Adipose tissue (tissue), 3 donors: ENCODE measurements around the gene PTPRM. TPM values are rescaled to one million over a fixed set of nuclear protein-coding genes. Genes with fewer than 3 reads are reported as not detected.

Source experiments
- H3K27ac ChIP-seq: one replicate; pipeline ENCODE4 v1.5.1; 2013; ENCODE audit warnings: low read depth, low read length
- WGBS, 3 donors: extraction: QIAGEN DNeasy Blood & Tissue Kit; methylation state at CpG; one replicate each; pipeline ENCODE4 v1.1.7; 2013; 5-methylcytosine and 5-hydroxymethylcytosine counted together
- polyA plus RNA-seq, 3 donors: library from polyadenylated mRNA; stranded (reverse); fragments of 200-250 nt; gene quantifications; one replicate each; pipeline ENCODE4 v1.2.3, GENCODE V29; 2013
- donor health status: healthy with polysubstance abuse.
- donor health status: Bipolar disorder and iron deficiency.
- donor health status: healthy.

Gene PTPRM
- polyA plus RNA-seq, 3 donors, result 20.6 to 106 (median 88.9) TPM

- no peak overlapping the region for H3K27ac ChIP-seq
- whole genome bisulfite sequencing, 3 donors, result 52 to 71% (median 58%) methylated on average over 1 of the region's 1 CpG
These were observed 78.6 kb downstream of the PTPRM start for GRCh38 chr18:7645756-7646155.

DNA sequence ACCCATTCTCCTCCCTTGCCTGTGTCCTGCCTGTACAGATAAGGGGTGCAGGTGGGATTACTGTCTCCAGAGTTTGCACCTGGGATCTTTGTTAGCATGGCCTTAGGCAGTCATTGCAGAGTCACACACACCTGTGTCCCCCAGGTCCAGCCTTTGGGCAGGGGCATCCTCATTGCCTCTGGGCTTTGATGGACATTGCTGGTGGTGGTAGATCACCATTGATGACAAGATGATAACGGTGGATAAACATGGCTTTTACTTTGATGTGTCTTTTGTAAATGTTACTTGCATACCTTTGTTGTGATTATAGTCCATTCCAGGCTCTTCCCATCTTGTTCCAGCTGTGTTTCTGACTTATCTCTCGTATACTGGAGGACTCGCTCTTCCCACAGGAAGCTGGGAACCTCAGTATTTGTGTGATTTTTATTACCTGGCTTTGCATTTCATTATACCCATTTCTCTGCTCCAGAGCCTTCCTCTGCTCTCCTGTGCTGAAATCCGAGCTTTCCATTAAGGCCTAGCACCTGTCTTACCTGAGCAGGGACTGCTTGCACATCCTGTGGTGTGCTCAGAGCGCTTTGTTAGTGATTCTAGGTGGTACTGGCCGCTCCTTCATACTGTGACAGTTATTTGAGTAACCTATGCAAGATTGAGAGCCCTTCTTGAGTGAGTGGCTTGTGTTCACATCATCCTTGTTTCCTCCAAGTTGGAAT lies 79.2 kb downstream of the PTPRM start:
- no peak overlapping the region for H3K27ac ChIP-seq
- WGBS, 3 donors, result 82 to 98% (median 90%) methylated on average over 6 of the region's 6 CpGs

DNA sequence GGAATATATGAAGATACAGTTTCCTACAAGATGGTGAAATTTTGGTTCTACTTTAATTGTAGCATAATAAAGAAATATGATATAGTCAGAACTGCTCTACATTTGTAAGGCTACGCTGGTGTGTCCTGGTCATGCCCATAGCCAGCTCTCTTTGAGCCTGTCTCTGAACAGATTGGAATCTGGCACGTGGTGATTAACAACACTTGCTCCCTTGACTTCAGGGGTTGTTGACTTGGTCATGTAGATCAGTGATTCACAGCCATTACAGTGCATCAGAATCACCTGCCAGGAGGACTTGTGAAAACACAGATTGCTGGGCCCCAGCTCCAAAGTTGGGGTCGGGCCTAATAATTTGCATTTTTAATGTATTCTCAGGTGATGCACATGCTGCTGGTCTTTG lies 80.4 kb downstream of the PTPRM start:
- WGBS, 3 donors, result 83 to 89% (median 87%) methylated on average over 3 of the region's 3 CpGs
- no peak overlapping the region for H3K27ac ChIP-seq

DNA sequence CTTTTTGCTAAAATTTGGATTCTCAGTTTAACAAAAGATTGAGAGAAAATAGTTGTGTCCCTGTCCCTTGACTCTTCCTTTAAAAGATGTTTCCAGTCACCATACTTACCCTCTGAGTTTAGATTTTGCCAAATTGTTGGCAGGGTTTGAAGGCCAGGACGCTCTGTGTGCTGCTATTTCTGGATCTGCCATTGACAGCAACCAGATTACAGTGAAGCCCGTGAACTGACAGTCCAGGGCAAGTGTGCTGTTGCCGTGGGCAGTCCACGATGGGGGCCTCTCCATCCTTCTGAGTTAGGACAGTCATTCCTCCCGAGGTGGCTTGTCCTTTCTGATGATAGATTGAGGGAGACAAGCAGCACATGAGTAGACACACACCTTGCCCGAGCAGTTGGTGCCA lies 89.9 kb downstream of the PTPRM start:
- H3K27ac ChIP-seq, result no peak overlapping the region
- 67 to 85% (median 73%) methylated on average over 6 of the region's 6 CpGs for WGBS, 3 donors

- no peak overlapping the region for H3K27ac ChIP-seq
- WGBS, 3 donors, result 86 to 89% (median 89%) methylated on average over 2 of the region's 2 CpGs
These were observed 90.8 kb downstream of the PTPRM start for GRCh38 chr18:7657937-7658336.

DNA sequence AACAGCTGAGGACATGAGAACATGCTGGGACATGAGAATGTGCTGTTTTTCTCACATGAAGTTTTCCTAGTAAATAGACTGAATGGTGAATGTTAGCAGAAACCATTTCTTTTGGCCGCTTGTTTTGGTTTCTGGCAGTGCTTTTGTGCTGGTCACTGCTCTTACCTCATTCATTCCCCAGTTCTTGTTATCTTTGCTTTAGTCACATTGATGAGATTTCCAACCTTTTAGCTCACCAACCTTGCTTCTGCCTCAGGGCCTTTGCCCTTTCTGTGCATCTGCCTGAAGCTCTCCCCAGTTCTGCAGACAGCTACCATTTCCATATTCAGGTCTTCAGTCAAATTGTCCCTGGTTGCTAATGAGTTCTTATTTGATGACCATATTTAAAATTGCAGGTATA lies 91.6 kb downstream of the PTPRM start:
- 82 to 96% (median 87%) methylated on average over 1 of the region's 1 CpG for WGBS, 3 donors
- H3K27ac ChIP-seq, result no peak overlapping the region

GRCh38 chr18:7661207-7661606 lies 94.1 kb downstream of the PTPRM start:
- WGBS, 3 donors, result 65 to 98% (median 78%) methylated on average over 1 of the region's 1 CpG
- no peak overlapping the region for H3K27ac ChIP-seq

DNA sequence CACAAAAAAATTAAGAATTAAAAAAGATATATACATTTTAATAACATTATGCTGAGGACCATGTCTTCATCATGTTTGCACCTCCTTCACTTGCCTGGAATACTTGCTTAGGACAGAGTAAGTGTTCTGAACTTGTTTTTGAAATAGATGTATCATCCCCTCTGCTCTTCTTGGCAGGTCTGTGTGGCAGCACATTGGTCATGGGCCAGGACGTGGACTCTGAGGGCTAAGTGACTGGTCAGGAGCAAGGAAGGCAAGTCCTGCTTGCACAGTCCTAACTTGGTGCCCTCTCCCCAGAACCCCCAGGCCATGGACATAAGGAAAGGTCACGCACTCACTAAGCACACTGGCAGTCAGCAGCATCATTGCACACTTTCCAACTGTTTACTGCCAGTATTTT lies 95.8 kb downstream of the PTPRM start:
- WGBS, 3 donors, result 84 to 92% (median 90%) methylated on average over 2 of the region's 2 CpGs
- H3K27ac ChIP-seq, result no peak overlapping the region

DNA sequence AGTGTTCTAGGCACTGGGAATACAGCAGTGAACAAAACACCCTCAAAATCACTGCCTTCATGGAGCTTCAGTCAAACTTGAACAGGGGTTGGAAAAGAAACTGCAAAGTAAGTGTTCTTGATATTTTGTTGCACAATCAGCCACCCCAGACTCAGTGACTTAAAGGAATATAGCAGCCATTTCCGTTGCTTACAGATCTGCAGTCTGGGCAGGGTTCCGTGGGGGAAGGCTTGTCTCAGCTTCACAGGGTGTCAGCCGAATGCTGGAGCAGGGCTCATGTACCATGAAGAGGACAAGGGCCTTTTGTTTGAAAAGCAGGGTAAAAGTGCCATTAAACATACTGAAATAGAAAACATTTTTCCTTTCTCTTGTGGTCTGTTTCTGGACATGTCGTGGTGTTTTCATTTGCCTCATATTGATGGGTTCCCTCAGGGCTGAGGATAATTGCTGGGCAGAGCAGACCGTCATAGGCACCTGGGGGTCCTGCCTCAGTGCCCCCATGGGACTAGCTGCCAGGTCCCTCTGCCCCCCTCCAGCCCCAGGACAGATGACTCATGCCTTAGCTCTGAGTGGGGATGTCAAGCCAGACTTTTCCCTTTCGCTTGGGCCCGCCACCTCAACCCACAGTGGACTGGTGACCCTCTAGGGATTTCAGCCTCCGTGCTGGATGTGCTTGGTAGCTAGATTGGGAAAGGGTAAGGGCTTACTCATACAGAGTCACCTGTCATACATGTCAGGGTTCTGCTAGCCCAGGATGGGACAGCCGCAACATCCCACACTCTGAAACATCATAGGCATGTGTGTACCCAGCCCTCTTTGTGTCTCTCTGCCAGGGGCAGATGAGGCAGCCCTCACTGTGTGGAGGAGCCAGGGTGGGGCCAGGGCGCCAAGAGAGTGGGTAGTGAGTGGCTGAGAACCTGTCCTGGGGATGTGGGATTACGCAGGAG lies 96.5 kb downstream of the PTPRM start:
- 87 to 89% (median 88%) methylated on average over 11 of the region's 11 CpGs for WGBS, 3 donors
- no peak overlapping the region for H3K27ac ChIP-seq

GRCh38 chr18:7666195-7666776 lies 99.2 kb downstream of the PTPRM start:
- H3K27ac ChIP-seq, result no peak overlapping the region
- 88 to 89% (median 88%) methylated on average over 4 of the region's 4 CpGs for WGBS, 3 donors

DNA sequence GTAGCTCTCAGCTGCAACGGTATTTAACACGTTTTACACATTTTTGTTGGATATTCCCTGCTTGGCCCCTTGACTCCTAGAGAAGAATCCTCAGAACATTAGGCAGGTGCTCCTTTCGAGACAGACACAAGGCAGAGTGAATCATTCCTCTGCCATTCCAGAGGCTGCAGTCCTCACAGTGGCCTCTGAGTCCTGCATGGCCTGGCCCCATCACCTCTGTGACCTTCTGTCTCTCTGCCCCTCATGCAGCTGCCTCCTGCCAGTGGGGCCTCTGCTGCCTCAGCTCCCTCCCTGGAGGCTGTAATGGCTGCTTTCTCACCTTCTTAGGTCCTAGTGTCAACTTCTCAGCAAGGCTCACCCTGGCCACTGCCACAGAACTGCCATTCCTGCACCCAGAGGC lies 101.3 kb downstream of the PTPRM start:
- 86 to 88% (median 88%) methylated on average over 3 of the region's 3 CpGs for WGBS, 3 donors
- H3K27ac ChIP-seq, result no peak overlapping the region

- 68 to 88% (median 80%) methylated on average over 3 of the region's 3 CpGs for WGBS, 3 donors
- no peak overlapping the region for H3K27ac ChIP-seq
These were observed 102.2 kb downstream of the PTPRM start for GRCh38 chr18:7669361-7669760.

GRCh38 chr18:7671105-7671504 lies 104.0 kb downstream of the PTPRM start:
- no peak overlapping the region for H3K27ac ChIP-seq
- WGBS, 3 donors, result 83 to 95% (median 88%) methylated on average over 2 of the region's 2 CpGs

DNA sequence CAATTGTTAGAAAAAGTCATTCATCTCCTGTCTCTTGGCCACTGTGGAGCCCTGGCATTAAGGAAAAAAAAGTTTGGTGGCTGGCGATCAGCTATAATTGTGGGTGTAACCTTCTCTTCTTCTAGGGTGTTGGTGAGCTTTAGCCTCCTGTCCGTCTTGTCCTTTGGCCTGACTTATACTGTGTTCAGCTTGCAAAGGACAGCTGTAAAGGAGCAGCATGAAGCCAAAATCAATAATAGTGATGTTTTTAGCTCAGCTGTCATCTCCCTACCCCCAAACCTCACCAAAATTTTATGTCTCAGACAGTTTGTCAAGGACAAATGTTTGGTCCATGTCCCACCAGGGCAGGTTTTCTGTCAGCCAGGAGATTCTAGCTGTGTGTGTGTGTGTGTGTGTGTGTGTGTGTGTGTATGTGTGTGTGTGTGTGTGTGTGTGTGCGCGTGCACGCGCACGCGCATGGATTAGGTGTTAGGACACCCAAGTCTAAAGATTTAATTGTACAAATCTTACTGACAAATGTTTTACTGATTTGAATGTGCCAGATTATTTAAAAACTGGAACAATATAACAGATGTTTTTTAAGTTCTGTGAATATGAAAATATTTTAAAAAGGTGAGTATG lies 109.2 kb downstream of the PTPRM start:
- 75 to 86% (median 86%) methylated on average over 8 of the region's 8 CpGs for WGBS, 3 donors
- H3K27ac ChIP-seq, result no peak overlapping the region

DNA sequence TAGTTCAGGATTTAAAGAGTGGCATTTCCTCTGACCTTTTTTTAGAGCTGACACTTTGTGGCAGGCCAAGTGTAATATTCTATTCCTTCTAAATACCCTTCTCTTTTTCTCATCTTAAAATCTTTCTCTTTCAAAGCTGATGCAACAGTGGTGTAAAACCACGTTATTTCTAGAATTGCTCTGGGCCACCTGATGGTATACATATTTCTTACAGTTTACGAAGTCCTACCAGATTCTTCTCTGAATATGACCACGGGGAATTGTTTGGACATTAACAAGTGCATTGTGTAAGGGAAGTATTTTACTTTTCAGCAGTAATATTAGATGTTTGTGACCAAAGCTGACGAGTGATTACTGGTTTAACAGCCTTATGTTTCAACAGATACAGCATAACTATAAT lies 109.9 kb downstream of the PTPRM start:
- 59 to 76% (median 71%) methylated on average over 4 of the region's 4 CpGs for WGBS, 3 donors
- H3K27ac ChIP-seq, result no peak overlapping the region

DNA sequence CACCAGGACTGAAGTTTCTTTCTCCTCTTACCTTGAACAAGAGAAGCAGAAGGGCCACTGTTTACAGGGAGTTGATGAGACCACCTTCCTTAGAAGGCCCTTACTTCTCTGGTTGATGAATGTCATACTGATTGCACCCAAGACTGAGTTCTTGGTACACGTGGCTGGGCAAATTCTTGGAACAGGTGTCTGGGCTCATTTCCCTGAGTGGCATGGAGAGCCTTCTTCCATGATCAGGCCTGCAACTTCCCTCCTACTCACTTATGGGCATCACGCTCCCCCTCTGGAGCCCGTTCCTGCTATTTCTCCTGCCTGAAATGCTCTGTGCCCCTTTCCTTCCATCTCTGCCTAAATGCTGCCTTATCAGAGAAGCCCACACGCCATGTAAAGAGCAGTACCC lies 110.3 kb downstream of the PTPRM start:
- WGBS, 3 donors, result 81 to 92% (median 87%) methylated on average over 4 of the region's 4 CpGs
- no peak overlapping the region for H3K27ac ChIP-seq

- WGBS, 3 donors, result 87 to 97% (median 91%) methylated on average over 8 of the region's 8 CpGs
These were observed 111.3 kb downstream of the PTPRM start for GRCh38 chr18:7678389-7678788.

DNA sequence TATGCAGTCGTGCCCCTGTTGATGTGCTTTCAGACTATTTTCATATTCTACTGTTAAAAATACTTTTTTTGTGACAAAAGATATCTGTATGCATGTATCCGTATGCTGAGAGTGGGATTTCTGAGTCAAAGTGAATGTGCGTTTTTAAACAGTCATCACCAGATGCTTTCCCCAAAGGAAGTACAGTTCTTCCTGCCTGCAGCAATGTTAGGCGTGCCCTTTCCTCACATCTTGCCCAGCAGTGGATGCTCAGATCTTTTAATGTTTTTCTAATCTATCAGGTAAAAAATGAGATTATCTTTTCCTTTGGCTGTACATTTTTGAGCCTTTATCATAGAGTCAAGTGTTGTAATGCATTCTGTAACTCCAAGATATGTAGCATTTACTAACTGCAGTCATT lies 111.7 kb downstream of the PTPRM start:
- WGBS, 3 donors, result 52 to 85% (median 62%) methylated on average over 4 of the region's 4 CpGs

More at GRCh38 chr18:7678389-7678788, 111.3 kb downstream of the PTPRM start:
- no peak overlapping the region for H3K27ac ChIP-seq

GRCh38 chr18:7681298-7681697 lies 114.2 kb downstream of the PTPRM start:
- 62 to 80% (median 76%) methylated on average over 3 of the region's 3 CpGs for WGBS, 3 donors
- no peak overlapping the region for H3K27ac ChIP-seq

More for the DNA sequence above, 111.7 kb downstream of the PTPRM start:
- H3K27ac ChIP-seq, result no peak overlapping the region
